ENCODE data around the gene FXR2.

The FXR2 gene

DNA sequence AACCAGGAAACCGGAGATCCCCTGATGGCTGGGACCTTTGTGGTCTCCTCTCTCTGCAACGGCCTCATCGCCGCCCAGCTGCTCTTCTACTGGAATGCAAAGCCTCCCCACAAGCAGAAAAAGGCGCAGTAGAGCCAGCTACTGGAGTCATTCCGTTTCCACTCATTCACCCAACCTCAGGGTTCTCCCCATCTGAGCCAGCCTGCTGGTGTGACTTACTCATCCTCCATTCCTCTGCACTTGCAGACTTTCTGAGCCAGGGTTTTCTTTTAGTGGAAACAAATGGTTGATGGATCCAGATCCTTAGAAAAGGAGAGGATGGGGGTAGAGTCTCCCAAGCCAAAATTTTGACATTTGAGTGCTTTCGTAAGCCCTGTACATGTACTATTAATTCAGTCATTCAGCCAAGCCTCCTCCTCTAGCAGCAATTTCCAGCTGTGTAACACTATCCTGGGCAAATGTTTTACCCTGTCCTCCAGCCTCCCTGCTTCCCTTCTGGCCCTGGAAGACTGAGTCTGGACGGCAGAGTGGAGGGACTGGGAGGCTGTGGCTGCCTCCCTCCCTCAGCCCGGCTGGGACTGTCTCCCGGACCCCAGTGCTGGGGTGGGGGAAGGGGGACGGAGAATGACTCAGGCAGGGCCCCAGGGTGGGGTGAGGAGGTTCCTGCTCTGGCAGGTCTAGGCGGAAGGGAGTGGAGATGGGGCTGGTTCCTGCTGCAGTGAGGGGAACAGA lies 27.1 kb downstream of the FXR2 start:
- no peak for DNase-seq

DNA sequence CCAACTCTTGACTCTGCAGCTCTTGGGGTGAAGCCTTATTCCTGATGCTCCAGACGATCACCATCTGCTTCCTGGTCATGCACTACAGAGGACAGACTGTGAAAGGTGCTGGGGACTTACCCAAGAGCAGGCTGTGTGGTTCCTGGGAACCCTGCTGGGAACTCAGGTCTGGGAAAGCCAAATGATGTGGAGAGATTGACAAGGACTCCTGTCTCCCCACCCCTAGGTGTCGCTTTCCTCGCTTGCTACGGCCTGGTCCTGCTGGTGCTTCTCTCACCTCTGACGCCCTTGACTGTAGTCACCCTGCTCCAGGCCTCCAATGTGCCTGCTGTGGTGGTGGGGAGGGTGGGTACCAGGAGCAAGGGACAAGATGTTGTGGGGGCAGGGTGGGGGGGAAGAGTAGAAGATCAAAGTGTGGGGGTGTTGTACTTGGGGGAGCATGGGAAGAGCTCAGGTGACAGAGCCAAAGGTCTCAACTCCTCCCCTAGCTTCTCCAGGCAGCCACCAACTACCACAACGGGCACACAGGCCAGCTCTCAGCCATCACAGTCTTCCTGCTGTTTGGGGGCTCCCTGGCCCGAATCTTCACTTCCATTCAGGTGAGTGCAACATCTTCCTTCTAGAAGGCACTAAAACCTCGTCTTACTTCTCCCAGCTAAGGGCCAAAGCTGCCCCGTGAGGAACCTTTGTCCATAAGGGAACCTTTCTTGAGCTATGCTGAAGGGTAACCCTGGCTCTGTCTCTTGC lies 27.9 kb downstream of the FXR2 start:
- no peak for DNase-seq

DNA sequence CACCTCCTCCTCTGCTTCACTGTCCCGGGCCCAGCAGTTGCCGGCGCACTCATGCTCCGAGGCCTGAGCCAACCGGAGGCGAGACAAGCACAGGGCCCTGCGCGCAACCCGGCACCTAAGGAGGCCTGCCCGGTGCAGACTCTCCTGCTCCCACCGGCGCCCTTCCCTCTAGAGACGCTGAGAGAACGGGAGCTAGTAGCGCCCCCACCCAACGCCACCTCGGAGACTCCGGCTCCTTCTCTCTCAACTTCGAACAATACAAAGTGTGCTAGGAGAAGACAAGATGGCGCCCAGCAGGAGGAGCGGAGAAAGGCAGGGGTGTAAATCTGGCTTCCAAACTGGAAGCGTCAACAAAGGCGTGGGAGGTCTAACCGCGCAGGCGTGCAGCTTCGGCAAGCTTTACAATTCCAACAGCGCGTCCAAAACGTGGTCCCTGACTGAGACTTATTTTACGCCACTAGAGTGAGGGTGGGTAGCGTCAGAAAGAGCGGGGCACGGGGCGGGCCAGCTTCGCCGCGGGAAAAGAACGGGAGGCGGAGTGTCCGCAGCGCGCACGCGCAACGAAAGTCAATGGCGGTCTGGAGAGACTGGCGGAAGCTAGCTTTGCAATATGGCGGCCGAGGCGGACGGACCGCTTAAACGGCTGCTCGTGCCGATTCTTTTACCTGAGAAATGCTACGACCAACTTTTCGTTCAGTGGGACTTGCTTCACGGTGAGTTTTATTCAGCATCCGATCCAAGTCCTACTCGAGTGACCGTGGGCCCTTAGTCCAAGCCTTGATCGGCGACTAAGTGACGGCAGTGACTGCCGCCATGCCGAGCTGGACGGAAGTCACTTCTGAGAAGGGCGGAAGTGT lies 31.2 kb downstream of the FXR2 start, which contains the start of gene MPDU1:
Gene MPDU1 (plus strand): TSS at position 600 of the 857 bp plus-strand sequence. CDS start 11 bp downstream, at position 611.
- DNase-seq = peak; percentile 95

DNA sequence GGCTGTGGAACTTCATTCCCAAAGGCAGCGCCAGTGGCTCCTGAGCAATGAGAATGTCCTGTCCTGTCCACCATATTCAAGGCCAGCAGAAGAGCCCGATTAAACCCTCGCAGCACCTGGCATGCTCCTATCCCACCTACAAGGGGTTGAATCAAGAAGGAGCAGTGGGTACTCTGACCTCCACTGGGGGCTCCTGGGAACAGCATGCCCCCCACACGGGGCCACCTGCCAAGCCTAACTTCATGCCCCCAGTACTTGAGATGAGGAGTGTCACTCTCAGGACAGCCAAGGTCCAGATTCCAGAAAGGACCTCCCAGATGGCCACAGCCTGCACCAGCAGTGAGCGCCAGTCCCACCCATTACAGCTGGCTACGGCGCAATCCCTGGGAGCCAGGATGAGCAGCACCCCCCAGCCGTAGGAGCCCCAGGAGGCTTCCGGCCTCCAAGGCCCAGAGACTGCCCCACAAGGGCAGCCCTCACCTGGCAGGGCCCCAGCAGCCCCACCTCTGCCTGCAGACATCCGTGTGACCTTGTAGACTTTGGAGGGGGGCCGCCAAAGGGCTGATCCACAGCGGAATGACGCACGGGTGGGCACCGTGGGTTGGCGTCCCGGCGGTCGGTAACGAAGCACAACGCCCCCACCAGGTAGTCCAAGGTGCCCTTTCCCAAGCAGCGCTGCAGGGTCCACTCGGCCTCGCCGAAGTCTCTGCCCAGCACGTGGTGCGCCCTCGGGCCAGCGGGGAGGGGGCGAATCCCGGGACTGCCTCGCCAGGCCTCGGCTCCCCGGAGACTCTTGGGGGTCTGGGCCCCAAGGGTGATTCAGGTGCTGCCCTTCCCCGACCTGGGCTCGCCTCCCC lies 32.1 kb downstream of the FXR2 start:
- no peak for DNase-seq

DNA sequence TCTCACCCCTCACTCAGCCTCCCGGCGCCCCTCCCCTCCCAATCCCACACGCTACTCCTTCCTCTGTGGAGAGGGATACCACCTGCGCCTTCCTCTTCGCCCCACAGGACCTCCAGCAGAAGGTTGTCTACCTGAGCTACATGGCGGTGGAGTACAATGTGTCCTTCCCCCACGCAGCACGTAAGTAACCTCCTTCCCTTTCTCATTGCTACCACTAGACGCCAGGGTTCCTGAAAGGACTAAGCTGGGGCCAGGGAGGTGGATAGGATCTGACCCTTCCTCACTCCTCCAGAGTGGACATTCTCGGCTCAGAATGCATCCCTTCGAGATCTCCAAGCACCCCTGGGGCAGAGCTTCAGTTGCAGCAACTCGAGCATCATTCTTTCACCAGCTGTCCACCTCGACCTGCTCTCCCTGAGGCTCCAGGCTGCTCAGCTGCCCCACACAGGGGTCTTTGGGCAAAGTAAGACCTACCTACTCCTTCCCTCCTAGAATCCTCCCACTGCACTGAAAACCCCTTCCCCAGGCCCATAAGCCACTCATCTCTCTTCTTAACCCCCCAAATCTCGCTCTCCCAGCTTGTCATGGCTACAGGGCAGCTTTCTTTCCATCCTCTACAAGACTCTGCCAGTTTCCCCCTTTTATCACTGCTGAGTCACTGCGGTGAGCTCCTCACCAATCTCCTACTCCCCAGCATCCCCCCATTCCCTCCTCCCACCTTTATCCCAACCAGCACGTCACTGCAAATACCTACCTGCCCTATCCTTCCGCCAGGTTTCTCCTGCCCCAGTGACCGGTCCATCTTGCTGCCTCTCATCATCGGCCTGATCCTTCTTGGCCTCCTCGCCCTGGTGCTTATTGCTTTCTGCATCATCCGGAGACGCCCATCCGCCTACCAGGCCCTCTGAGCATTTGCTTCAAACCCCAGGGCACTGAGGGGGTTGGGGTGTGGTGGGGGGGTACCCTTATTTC lies 33.8 kb downstream of the FXR2 start:
- no peak for DNase-seq

DNA sequence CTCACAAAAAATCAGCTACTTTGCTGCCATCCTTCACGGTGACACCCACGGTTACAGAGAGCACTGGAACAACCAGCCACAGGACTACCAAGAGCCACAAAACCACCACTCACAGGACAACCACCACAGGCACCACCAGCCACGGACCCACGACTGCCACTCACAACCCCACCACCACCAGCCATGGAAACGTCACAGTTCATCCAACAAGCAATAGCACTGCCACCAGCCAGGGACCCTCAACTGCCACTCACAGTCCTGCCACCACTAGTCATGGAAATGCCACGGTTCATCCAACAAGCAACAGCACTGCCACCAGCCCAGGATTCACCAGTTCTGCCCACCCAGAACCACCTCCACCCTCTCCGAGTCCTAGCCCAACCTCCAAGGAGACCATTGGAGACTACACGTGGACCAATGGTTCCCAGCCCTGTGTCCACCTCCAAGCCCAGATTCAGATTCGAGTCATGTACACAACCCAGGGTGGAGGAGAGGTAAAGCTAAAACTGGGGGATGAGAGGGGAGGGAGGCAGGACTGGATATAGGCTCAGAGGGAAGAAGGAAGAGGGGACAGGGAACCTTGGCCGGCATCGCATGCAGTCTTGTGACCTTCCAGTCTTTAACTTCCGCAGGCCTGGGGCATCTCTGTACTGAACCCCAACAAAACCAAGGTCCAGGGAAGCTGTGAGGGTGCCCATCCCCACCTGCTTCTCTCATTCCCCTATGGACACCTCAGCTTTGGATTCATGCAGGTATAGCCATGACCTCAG lies 34.7 kb downstream of the FXR2 start:
- DNase-seq = no peak

DNA sequence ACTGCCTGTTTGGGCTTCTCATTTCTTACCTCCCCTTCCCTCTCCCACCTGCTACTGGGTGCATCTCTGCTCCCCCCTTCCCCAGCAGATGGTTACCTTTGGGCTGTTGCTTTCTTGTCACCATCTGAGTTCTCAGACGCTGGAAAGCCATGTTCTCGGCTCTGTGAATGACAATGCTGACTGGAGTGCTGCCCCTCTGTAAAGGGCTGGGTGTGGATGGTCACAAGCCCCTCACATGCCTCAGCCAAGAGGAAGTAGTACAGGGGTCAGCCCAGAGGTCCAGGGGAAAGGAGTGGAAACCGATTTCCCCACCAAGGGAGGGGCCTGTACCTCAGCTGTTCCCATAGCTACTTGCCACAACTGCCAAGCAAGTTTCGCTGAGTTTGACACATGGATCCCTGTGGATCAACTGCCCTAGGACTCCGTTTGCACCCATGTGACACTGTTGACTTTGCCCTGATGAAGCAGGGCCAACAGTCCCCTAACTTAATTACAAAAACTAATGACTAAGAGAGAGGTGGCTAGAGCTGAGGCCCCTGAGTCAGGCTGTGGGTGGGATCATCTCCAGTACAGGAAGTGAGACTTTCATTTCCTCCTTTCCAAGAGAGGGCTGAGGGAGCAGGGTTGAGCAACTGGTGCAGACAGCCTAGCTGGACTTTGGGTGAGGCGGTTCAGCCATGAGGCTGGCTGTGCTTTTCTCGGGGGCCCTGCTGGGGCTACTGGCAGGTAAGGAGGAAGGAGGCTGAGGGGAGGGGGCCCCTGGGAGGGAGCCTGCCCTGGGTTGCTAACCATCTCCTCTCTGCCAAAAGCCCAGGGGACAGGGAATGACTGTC lies 35.5 kb downstream of the FXR2 start, which contains the start of gene CD68:
Gene CD68 (plus strand): TSS at position 638 of the 833 bp plus-strand sequence. CDS start 40 bp downstream, at position 678.
- DNase-seq = no peak

DNA sequence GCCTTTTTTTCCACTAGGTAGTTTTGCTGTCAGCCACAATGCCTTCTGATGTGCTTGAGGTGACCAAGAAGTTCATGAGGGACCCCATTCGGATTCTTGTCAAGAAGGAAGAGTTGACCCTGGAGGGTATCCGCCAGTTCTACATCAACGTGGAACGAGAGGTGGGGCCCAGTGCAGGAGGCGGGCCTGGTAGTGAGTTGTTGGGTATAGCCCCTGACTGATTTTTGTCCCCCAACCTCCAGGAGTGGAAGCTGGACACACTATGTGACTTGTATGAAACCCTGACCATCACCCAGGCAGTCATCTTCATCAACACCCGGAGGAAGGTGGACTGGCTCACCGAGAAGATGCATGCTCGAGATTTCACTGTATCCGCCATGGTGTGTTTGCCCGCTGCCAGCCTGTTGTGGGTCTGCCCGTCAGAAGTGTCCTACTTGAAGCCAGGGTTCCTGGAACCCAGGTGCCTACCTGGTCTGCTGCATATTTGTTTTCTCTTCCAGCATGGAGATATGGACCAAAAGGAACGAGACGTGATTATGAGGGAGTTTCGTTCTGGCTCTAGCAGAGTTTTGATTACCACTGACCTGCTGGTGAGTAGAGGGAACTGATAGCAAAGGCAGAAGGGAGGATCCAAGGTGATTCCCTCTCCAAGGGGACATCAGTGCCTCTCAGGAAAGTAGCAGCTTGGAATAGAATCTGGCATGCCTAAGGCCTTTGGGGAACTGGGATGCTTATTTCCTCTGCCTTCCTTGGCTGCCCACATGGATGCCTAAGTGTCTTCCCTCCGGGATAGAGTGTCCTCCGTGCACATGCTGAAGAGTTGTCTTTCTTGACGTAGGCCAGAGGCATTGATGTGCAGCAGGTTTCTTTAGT lies 37.1 kb downstream of the FXR2 start:
- no peak for DNase-seq

DNA sequence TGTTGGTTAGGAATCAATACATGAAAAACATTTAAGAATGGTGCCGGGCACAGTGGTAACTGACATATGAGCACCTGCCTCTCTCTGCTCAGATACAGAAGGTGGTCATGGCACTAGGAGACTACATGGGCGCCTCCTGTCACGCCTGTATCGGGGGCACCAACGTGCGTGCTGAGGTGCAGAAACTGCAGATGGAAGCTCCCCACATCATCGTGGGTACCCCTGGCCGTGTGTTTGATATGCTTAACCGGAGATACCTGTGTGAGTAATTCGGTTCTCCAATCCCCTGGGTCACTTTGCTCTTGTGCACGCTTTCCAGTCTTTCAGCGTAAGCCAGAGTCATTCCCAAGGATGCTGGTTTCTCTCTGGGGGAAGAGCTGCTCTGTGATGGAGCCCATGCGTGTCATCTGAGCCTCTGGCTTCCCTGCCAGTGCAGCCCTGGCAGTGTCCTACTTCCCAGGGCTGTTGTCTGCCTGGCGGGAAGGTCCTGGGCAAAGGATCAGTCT lies 38.2 kb downstream of the FXR2 start:
- DNase-seq = no peak

DNA sequence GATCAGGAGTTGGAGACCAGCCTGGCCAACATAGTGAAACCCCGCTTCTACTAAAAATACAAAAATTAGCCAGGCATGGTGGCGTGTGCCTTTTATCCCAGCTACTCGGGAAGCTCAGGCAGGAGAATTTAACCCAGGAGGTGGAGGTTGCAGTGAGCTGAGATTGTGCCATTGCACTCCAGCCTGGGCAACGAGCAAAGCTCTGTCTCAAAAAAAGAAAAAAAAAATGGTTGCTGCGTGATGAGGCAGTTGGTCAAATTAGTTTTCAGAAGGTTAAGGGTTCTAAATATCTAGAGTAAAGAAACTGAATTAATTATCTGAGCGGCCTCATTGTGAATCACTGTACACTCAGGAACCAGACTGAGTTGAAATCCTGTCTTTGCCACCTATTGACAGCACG lies 38.7 kb downstream of the FXR2 start:
- DNase-seq = no peak

DNA sequence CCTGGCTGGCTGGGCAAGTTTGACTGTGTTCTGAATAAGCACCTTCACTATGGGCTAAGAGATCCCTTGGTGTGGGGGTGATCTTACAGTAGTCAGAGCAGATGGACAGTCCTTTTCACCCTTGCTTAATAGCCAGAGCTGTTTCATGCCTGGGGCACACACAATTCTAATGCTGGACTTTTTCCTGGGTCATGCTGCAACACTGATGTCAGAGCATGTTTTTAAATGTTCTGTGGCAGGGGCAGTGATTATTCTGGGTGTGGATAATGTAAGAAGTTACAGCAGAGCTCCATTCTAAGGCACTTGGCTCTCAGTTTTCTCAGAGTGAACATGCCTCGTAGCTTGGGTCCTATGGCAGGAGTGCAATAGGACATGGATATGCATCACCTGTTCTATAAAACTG lies 39.2 kb downstream of the FXR2 start:
- DNase-seq = no peak

DNA sequence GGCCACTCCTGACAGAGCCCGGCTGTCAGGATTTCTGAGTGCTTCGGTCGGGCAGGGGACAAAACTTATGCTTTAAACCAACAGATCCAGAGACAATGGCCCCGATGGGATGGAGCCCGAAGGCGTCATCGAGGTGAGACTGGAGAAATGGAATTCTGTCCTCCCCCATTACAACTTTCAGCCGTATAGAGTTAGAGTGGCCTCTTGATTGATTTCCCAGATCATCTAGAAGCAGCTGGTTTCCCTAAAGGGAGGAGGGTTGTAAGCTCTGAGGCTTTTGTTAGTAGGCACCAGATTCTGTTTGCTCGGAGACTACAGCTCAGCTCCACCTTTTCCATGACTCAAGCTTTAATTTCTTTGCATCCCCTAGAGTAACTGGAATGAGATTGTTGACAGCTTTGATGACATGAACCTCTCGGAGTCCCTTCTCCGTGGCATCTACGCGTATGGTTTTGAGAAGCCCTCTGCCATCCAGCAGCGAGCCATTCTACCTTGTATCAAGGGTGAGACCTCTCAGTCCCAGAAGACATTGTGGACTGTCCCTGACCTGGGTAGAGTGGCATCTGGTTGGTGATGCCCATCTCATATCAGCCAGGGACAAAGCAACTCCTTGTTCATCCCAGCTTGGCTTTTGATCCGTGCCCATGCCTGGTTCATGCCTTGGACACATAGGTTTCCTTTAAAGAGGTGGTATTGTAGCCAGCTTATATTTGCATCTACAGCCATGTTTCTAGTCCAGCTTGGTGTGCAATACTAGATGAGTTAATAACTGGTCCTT lies 40.3 kb downstream of the FXR2 start:
- DNase-seq = no peak

DNA sequence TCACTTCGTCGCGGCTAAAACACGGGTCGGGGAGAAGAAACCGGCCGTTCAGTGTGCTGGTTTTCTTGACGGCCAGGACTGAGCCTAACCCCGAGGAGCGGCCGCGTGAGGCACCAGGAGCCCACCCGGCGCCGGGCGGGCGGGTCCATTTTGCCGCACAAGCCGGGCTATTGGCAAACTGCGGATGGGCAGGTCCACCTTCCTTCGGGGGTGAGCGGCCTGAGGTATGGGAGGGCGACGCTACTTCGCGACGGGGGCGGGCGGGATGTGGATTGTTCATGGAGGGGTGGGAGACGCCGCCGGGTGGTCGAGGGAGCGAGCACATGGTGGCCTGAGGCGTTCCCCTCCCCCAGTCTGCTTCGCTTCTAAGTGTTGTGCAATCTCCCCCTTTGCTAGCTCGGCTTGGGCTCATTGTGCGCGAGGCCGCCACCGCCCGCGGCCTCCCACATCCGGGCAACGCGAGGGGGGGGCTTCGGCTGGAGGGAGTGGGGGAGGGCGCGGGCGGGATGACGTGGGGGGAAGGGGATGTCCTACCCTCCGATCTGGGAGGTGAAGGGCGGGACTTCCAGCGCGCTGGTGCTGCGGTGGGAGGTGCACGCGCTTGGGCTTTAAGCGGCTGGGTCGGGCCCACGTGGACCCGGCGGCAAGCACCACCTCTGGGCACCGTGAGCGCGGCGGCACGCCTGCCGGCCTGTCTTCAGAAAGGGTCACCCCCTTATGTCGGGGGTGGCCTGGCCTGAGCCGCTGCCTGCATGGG lies 41.2 kb downstream of the FXR2 start:
- peak; percentile 76 for DNase-seq

DNA sequence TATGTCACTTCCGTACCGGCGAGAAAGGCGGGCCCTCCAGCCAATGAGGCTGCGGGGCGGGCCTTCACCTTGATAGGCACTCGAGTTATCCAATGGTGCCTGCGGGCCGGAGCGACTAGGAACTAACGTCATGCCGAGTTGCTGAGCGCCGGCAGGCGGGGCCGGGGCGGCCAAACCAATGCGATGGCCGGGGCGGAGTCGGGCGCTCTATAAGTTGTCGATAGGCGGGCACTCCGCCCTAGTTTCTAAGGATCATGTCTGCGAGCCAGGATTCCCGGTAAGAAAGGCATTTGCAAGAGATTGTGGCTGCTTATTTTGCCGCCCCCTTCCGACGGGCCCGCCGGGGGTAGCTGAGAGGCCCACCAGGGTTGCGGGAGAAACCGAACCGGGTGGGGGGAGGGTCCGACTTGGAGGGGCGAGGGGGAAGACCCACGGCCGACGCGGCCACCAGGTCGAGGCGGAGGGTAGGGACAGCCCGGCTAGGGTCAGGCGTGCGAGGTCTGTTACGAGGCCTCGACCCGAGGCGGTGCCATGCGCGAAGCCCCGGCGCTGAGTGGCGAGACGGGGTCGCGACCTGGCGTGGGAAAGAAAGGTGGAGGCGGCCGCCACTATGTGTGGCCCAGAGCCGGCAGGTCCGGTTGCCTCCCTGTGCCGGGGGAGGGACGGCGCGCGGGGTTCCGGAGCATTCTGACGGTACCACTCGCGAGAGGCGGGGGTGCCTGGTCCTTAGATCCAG lies 41.9 kb downstream of the FXR2 start:
- DNase-seq = peak; percentile 97

DNA sequence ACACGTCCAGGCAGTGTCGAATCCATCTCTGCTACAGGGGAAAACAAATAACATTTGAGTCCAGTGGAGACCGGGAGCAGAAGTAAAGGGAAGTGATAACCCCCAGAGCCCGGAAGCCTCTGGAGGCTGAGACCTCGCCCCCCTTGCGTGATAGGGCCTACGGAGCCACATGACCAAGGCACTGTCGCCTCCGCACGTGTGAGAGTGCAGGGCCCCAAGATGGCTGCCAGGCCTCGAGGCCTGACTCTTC lies 42.4 kb downstream of the FXR2 start:
- no peak for DNase-seq

DNA sequence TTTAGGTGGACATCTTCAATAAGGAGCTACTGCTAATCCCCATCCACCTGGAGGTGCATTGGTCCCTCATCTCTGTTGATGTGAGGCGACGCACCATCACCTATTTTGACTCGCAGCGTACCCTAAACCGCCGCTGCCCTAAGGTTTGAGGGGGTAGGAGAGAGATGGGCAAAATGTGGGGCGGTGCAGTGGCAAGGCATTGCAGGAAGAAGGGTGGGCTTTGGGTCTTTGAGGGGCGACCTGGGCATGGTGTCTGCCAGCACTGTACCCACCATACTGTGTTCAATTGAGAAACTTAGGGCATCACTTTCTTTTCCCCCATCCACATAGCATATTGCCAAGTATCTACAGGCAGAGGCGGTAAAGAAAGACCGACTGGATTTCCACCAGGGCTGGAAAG lies 44.3 kb downstream of the FXR2 start:
- no peak for DNase-seq

Data from NCI-H345 (cell line).